HFFc6 (cell line): ENCODE results near the gene MARCO. TPM values are rescaled to one million over a fixed set of nuclear protein-coding genes. Genes with fewer than 3 reads are reported as not detected.

ENCODE experiments used
- DNase-seq: peaks from one replicate; pipeline ENCODE4 v3.0.0-alpha.2; 2018
- H3K27ac Mint-ChIP-seq: 2 replicates; pipeline ENCODE4 v1.8.0; 2020; ENCODE audit warnings: mild to moderate bottlenecking, mixed read lengths
- H3K27me3 Mint-ChIP-seq: 2 replicates; pipeline ENCODE4 v1.8.0; 2021; ENCODE audit warnings: mild to moderate bottlenecking, moderate library complexity, mixed read lengths; ENCODE audit not compliant: insufficient read depth
- H3K36me3 Mint-ChIP-seq: 2 replicates; pipeline ENCODE4 v1.8.0; 2021; ENCODE audit warnings: low read depth, mixed read lengths
- H3K4me1 Mint-ChIP-seq: 2 replicates; pipeline ENCODE4 v1.8.0; 2020; ENCODE audit warnings: low read depth, mixed read lengths
- H3K4me3 Mint-ChIP-seq: 2 replicates; pipeline ENCODE4 v1.8.0; 2020; ENCODE audit warnings: mild to moderate bottlenecking, moderate library complexity, mixed read lengths
- H3K9me3 Mint-ChIP-seq: 2 replicates; pipeline ENCODE4 v1.8.0; 2020; ENCODE audit warnings: mild to moderate bottlenecking, mixed read lengths
- CTCF ChIP-seq: fragments of 200-600 bp; sonication (generic); IDR thresholded peaks from 2 replicates; pipeline ENCODE4 v1.5.0; 2021; ENCODE audit warnings: antibody characterized with exemption, mild to moderate bottlenecking
- total RNA-seq, 6 experiments: library from RNA; stranded (reverse); fragmentation: NEBNext Ultra II Directional; extraction: Animal tissue kit (Norgen Biotek cat#: 25700); gene quantifications; 2 replicates in 1 of 6; 3 replicates in 5 of 6; pipeline ENCODE4 v1.2.3, GENCODE V29; 2021

MARCO gene
- total RNA-seq, 6 experiments from 2014 or later = not detected

- H3K27me3 Mint-ChIP-seq = no peaks in the 10 kb centered on the region; the same call in none of the 2 replicates
- no peaks in the 10 kb centered on the region for H3K9me3 Mint-ChIP-seq
- no peaks in the 10 kb centered on the region for H3K4me1 Mint-ChIP-seq
- DNase-seq = no peak
- H3K36me3 Mint-ChIP-seq = no peaks in the 10 kb centered on the region
- H3K4me3 Mint-ChIP-seq = no peak overlapping the region
- TF ChIP-seq CTCF = no peak
- H3K27ac Mint-ChIP-seq = no peak overlapping the region
These were observed 80.7 kb downstream of the MARCO start for GRCh38 chr2:119022678-119023077.

GRCh38 chr2:119023534-119023933, 81.5 kb downstream of the MARCO start:
- no peaks in the 10 kb centered on the region for H3K36me3 Mint-ChIP-seq

GRCh38 chr2:119024152-119024551, 82.2 kb downstream of the MARCO start:
- H3K4me1 Mint-ChIP-seq = no peaks in the 10 kb centered on the region
- no peaks in the 10 kb centered on the region for H3K36me3 Mint-ChIP-seq
- no peak for DNase-seq
- no peaks in the 10 kb centered on the region for H3K9me3 Mint-ChIP-seq
- H3K27me3 Mint-ChIP-seq = peaks cover 4% of the 10 kb centered on the region
- no peak overlapping the region for H3K4me3 Mint-ChIP-seq
- H3K27ac Mint-ChIP-seq = no peak overlapping the region
- TF ChIP-seq CTCF = no peak

More at GRCh38 chr2:119023534-119023933, 81.5 kb downstream of the MARCO start:
- no peak for DNase-seq
- TF ChIP-seq CTCF = no peak
- no peaks in the 10 kb centered on the region for H3K4me1 Mint-ChIP-seq
- H3K27ac Mint-ChIP-seq = no peak overlapping the region
- H3K27me3 Mint-ChIP-seq = peaks cover 3% of the 10 kb centered on the region
- no peak overlapping the region for H3K4me3 Mint-ChIP-seq
- no peaks in the 10 kb centered on the region for H3K9me3 Mint-ChIP-seq

- DNase-seq = no peak
- Mint-ChIP-seq H3K36me3 (no peaks in the 10 kb centered on the region), H3K27me3 (peaks cover 4% of the 10 kb centered on the region), H3K27ac (no peak overlapping the region), H3K4me1 (no peaks in the 10 kb centered on the region), H3K9me3 (no peaks in the 10 kb centered on the region), H3K4me3 (no peak overlapping the region)
- no peak for TF ChIP-seq CTCF
These were observed 82.6 kb downstream of the MARCO start for GRCh38 chr2:119024568-119024967.

- DNase-seq = no peak
- TF ChIP-seq CTCF = no peak
- H3K27ac Mint-ChIP-seq = no peak overlapping the region
- H3K36me3 Mint-ChIP-seq = no peaks in the 10 kb centered on the region
- peaks cover 4% of the 10 kb centered on the region for H3K27me3 Mint-ChIP-seq
- no peaks in the 10 kb centered on the region for H3K9me3 Mint-ChIP-seq
- H3K4me1 Mint-ChIP-seq = no peaks in the 10 kb centered on the region
- no peak overlapping the region for H3K4me3 Mint-ChIP-seq
These were observed 83.0 kb downstream of the MARCO start for GRCh38 chr2:119025013-119025412.
